Erythroblast (primary cell): ENCODE measurements around the gene CASR.

ENCODE experiments used
- GATA1 ChIP-seq: IDR thresholded peaks from 2 replicates; pipeline ENCODE4 v1.6.1; 2011; ENCODE audit warnings: low read depth, mild to moderate bottlenecking, control low read depth, low read length, moderate library complexity
- POLR2A ChIP-seq: IDR thresholded peaks from 2 replicates; pipeline ENCODE4 v1.6.1; 2011; ENCODE audit warnings: mild to moderate bottlenecking, low read length

DNA sequence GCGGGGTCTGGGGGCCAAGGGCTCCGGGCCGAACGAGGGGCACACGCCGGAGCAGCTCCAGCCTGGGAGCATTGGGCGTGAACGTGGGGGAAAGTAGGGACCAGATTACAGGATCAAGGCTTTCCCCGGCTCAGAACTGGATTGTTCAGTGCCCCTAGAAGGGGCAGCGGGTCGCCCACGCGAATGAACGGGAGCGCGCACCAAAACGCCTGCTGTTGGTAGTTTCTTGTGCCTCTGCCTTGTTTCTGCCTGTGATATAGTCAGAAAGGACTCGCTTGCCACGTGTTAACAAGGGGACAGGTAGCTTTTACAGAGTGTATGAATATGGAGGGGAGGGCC lies 1.1 kb downstream of the CASR start:
- TF ChIP-seq POLR2A (no peak), GATA1 (no peak)
